NOMO-1 treated with dmso at 0.1 percent for 144 hours (cell line): ENCODE results near the gene MARCHF10.
"Not testable (repeated sequence)": the region's sequence is repeated elsewhere in the genome, so short reads cannot be mapped to it uniquely, and the experiment has no call there.

Experiments
- DNase-seq: peaks from one replicate; lab custom pipeline; 2025; ENCODE audit not compliant: unreplicated experiment; lab: John Stamatoyannopoulos, UW

MARCHF10 gene

GRCh38 chr17:62702746-62703260, 105.3 kb downstream of the MARCHF10 start:
- no peak for DNase-seq

GRCh38 chr17:62701706-62702085, 106.4 kb downstream of the MARCHF10 start:
- DNase-seq = no peak

GRCh38 chr17:62700964-62701705, 107.0 kb downstream of the MARCHF10 start:
- no peak for DNase-seq

GRCh38 chr17:62698459-62698858, 109.7 kb downstream of the MARCHF10 start:
- DNase-seq = not testable (repeated sequence)

- DNase-seq = no peak
These were observed 111.2 kb downstream of the MARCHF10 start for GRCh38 chr17:62696726-62697490.

- DNase-seq = no peak
These were observed 111.9 kb downstream of the MARCHF10 start for GRCh38 chr17:62696256-62696655.

GRCh38 chr17:62695093-62695738, 112.9 kb downstream of the MARCHF10 start:
- not testable (repeated sequence) for DNase-seq

GRCh38 chr17:62693616-62694409, 114.3 kb downstream of the MARCHF10 start:
- no peak for DNase-seq

- no peak for DNase-seq
These were observed 115.2 kb downstream of the MARCHF10 start for GRCh38 chr17:62692721-62693431.

GRCh38 chr17:62692159-62692651, 115.9 kb downstream of the MARCHF10 start:
- DNase-seq = no peak

- DNase-seq = not testable (repeated sequence)
These were observed 116.6 kb downstream of the MARCHF10 start for GRCh38 chr17:62691589-62691915.

- no peak for DNase-seq
These were observed 117.8 kb downstream of the MARCHF10 start for GRCh38 chr17:62690168-62690897.

GRCh38 chr17:62689441-62690167, 118.5 kb downstream of the MARCHF10 start:
- DNase-seq = no peak

GRCh38 chr17:62688398-62689160, 119.5 kb downstream of the MARCHF10 start:
- DNase-seq = no peak

GRCh38 chr17:62687997-62688396, 120.1 kb downstream of the MARCHF10 start:
- DNase-seq = no peak

- DNase-seq = no peak
These were observed 123.9 kb downstream of the MARCHF10 start for GRCh38 chr17:62684179-62684578.

GRCh38 chr17:62681939-62682381, 126.2 kb downstream of the MARCHF10 start:
- no peak for DNase-seq
